Ramos (cell line): ENCODE results near the gene HPCAL1.
"Not testable (repeated sequence)": the region's sequence is repeated elsewhere in the genome, so short reads cannot be mapped to it uniquely, and the experiment has no call there.

Experiments
- in situ Hi-C: fragments of 300-500 bp; cut with MboI; formaldehyde crosslinking; loops from one replicate; pipeline ENCODE4 v1.14.3; 2022; ENCODE audit warnings: low sequenced_read_pairs; ENCODE audit not compliant: unreplicated experiment

Gene HPCAL1

GRCh38 chr2:10282611-10283105 lies 20.0 kb upstream of the HPCAL1 start:
- in situ Hi-C loops: no loop called here

GRCh38 chr2:10283106-10284062 lies 19.3 kb upstream of the HPCAL1 start:
- in situ Hi-C loops: no loop called here

DNA sequence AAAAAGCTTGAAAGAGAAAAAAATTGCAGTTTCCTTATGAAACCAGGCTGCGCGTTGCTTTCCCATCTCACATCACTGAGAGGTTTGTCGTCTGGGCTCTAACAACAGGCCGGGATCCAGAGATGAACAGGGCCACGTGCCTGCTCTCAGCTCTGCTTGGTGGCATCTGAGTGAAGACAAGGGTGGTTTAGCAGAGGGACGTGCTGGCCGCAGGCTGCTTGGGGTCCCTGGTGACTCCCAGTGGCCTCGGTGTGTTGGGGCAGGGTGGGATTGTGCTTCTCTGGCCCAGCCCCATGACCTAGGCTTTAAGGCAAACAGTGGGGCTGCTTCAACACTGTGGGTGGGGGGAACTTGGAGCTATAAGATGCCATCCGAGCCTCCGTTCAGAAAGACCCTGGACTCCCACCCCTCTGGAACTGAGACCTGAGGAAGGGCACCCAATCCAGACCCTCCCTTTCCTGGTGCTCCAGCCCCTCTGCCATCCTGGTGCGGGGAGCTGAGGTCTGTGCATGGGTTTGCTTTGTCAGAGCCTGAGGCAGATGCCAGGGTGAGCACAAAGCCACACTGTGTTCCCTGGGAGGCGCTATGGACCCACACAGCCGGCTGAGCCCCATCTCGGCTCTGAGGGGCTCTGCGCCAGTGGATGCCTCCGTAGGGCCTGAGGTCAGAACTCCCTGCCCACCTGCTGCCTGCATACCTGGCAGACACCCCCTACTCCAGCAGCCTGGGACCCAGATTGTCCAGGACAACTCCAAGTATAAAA lies 18.4 kb upstream of the HPCAL1 start:
- in situ Hi-C loops: no loop called here

- in situ Hi-C loops: no loop called here
Observed at GRCh38 chr2:10285191-10285555, 17.5 kb upstream of the HPCAL1 start.

GRCh38 chr2:10285556-10286198 lies 17.0 kb upstream of the HPCAL1 start:
- in situ Hi-C loops: no loop called here

- in situ Hi-C loops: no loop called here
Observed at GRCh38 chr2:10286216-10287037, 16.3 kb upstream of the HPCAL1 start.

GRCh38 chr2:10287761-10288160 lies 14.9 kb upstream of the HPCAL1 start:
- in situ Hi-C loops: no loop called here

GRCh38 chr2:10288606-10289005 lies 14.1 kb upstream of the HPCAL1 start:
- in situ Hi-C loops: no loop called here

GRCh38 chr2:10289352-10289751 lies 13.4 kb upstream of the HPCAL1 start:
- in situ Hi-C loops: no loop called here

- in situ Hi-C loops: no loop called here
Observed at GRCh38 chr2:10289891-10290290, 12.8 kb upstream of the HPCAL1 start.

DNA sequence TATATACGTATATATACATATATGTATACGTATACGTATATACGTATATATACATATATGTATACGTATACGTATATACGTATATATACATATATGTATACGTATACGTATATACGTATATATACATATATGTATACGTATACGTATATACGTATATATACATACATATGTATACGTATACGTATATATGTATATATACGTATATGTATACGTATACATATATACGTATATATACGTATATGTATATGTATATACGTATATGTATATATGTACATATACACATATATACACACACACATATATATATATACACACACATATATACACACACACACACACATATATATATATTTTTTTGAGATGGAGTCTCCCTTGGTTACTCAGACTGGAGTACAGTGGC lies 11.3 kb upstream of the HPCAL1 start:
- in situ Hi-C loops: not testable (repeated sequence)

DNA sequence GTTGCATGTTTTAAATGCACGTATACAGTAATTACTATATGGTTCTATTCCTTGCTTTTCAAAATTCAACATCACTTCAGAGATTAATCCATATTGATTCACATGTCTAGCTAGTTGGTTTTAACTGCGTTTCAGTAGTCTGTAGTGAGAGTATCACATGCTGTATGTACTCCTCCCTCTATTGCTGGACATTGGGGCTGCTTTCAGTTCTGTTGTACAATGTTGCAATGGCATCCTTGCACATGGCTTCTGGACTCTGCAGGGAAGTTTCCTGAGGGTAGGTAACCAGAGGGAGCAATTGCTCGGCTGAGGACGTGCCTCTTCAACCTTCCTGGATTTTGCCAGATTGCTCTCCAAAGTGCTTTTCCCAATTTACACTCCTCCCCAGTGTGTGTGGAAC lies 10.7 kb upstream of the HPCAL1 start:
- in situ Hi-C loops: no loop called here

DNA sequence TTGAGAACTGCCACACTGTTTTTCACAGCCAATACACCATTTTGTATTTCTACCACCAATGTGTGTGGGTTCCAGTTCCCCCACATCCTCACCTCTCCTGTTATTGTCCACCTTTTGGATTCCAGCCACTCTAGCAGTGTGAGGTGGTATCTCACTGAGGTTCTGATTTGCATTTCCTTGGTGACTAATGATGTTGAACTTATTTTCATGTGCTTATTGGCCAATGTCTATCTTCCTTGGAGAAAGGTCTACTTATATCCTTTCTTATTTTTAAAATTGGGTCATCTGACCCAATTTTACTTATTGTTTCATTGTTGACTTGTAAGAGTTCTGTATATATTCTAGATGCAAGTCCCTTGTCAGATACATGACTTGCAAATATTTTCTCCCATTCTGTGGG lies 9.1 kb upstream of the HPCAL1 start:
- in situ Hi-C loops: no loop called here

DNA sequence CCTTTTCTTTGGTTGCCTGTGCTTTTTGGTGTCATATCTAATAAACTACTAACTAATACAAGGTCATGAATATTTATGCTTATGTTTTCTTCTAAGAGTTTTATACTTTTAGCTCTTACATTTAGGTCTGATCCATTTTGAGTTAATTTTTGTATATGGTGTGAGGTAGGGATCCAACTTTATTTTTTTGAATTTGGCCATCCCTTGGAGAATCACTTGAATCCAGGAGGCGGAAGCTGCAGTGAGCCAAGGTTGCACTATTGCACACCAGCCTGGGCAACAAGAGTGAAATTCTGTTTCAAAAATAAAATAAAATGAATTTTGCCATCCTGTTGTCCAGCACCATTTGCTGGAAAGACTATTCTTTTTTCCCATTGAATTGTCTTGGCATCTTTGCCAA lies 8.6 kb upstream of the HPCAL1 start:
- in situ Hi-C loops: no loop called here

DNA sequence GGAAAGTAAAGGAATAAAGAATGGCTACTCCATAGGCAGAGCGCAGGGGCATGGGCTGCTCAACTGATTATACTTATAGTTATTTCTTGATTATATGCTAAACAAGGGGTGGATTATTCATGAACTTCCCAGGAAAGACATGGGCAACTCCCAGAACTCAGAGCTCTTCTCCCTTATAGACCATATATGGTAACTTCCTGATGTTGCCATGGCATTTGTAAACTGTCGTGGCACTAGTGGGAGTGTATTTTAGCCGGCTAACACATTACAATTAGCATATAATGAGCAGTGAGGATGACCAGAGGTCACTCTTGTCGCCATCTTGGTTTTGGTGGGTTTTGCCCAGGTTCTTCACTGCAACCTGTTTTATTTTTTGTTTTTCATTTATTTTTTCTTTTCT lies 7.1 kb upstream of the HPCAL1 start:
- in situ Hi-C loops: not testable (repeated sequence)

DNA sequence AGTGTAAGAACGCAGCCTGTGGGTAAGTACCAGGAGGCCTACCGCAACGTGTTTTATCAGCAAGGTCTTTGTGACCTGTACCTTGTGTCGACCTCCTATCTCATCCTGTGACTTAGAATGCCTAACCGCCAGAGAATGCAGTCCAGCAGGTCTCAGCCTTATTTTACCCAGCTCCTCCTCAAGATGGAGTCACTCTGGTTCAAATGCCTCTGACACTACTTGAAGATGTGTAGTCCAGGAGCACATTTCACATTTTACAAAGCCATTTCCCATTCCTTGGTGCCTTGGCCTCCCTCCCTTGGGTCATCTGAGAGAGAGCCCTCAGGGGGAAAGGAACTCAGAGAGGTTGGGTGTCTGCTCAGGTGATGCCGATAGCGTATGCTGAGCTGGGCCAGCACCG lies 6.6 kb upstream of the HPCAL1 start:
- in situ Hi-C loops: no loop called here

DNA sequence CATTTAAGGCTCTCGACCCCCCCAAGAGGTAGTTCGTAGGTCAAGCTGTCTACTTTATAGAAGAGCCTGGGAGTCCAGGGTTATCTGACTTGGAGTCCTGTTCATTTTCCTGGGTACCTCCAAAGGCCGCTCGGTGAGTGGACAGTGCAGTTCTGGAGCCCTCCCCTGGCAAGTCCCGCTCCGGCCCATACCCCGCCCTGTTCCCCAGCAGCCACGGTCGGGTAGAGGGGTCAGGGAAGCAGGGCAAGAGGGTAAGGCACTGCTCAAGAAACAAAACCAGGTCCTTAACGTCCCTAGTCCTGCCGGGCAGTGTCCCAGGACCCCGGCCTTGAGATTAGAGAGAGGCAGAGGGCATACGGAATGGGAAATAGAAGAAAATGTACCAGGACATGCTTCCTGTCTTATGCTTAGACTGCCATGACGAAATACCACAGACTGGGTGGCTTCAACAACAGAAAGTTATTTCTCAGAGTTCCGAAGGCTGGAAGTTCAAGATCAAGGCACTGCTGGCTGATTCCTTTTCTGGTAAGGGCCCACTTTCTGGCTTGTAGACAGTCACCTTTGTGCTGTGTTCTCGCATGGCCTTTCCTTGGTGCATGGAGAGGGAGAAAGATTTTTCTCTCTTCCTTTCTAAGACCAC lies 5.4 kb upstream of the HPCAL1 start:
- in situ Hi-C loops: no loop called here

GRCh38 chr2:10297959-10298531 lies 4.7 kb upstream of the HPCAL1 start:
- in situ Hi-C loops: no loop called here

GRCh38 chr2:10298777-10299176 lies 3.9 kb upstream of the HPCAL1 start:
- in situ Hi-C loops: not testable (repeated sequence)
